GM12878 (cell line): Measurements from ENCODE around the gene ATF3. TPM values are rescaled to one million over a fixed set of nuclear protein-coding genes. Genes with fewer than 3 reads are reported as not detected.

Experiments
- ATAC-seq: fragments of 200-7000 bp; cut with Tn5 transposase; 3 replicates; pipeline ENCODE4 v1.9.1; 2020; ENCODE audit warnings: mild to moderate bottlenecking, moderate library complexity
- BruUV-seq: library from RNA; stranded (reverse); fragments of 400-500 nt; replicated peaks from 2 replicates; lab custom pipeline; 2021; lab: Mats Ljungman, UMichigan
- CTCF ChIA-PET: fragments of 300-600 bp; sonication (Branson Sonifier 250); formaldehyde crosslinking; extraction: SDS; loops from one replicate; lab custom pipeline; 2021; ENCODE audit warnings: inconsistent platforms; lab: Yijun Ruan, JAX
- POLR2A ChIA-PET: fragments of 350-600 bp; formaldehyde crosslinking; extraction: SDS; loops from one replicate; lab custom pipeline; 2021; ENCODE audit warnings: inconsistent platforms; lab: Charles Lee
- RAD21 ChIA-PET: fragments of 300-600 bp; sonication (Branson Sonifier 250); formaldehyde crosslinking; loops from one replicate; lab custom pipeline; 2023; ENCODE audit warnings: antibody characterized with exemption; ENCODE audit not compliant: unreplicated experiment; lab: Charles Lee
- SMC1A ChIA-PET: fragments of 300-600 bp; sonication (Branson Sonifier 250); formaldehyde crosslinking; loops from one replicate; lab custom pipeline; 2023; ENCODE audit not compliant: unreplicated experiment, uncharacterized antibody; lab: Charles Lee
- DNase-seq: peaks from one replicate; pipeline ENCODE4 v3.0.0-alpha.2; 2011; ENCODE audit warnings: low read depth, low spot score
- FAIRE-seq: peaks from 3 replicates; lab custom pipeline; 2011; peaks lifted over from hg19 to GRCh38; lab: Jason Lieb, UNC
- H2AFZ ChIP-seq: 2 replicates; pipeline ENCODE4 v1.6.0; 2011; ENCODE audit warnings: low read depth, low read length, control low read depth; ENCODE audit not compliant: control insufficient read depth
- H3K27ac ChIP-seq: 2 replicates; pipeline ENCODE4 v1.5.1; 2011; ENCODE audit warnings: control low read depth; ENCODE audit not compliant: control insufficient read depth, insufficient read depth
- H3K27me3 ChIP-seq, 2 experiments: replicated peaks in 1 of 2; 2 replicates each; pipeline versions ENCODE4 v1.6.0 to v1.6.1; 2011; ENCODE audit warnings: low read length in 1 of 2; ENCODE audit not compliant: control insufficient read depth in 2 of 2, insufficient read depth in 2 of 2
- H3K36me3 ChIP-seq, 2 experiments: 2 replicates each; pipeline ENCODE4 v1.5.1; 2011; ENCODE audit warnings: low read length in 1 of 2; ENCODE audit not compliant: control insufficient read depth in 2 of 2, insufficient read depth in 2 of 2
- H3K4me1 ChIP-seq: 2 replicates; pipeline ENCODE4 v1.6.1; 2011; ENCODE audit warnings: mild to moderate bottlenecking, low read length, moderate library complexity, mixed read lengths; ENCODE audit not compliant: control insufficient read depth, insufficient read depth
- H3K4me2 ChIP-seq: 2 replicates; pipeline ENCODE4 v1.6.0; 2011; ENCODE audit warnings: control low read depth; ENCODE audit not compliant: control insufficient read depth, insufficient read depth
- H3K4me3 ChIP-seq: fragments of 200-600 bp; sonication (generic); 2 replicates; pipeline ENCODE4 v1.5.1; 2016
- H3K79me2 ChIP-seq: 2 replicates; pipeline ENCODE4 v1.6.0; 2011; ENCODE audit warnings: low read length; ENCODE audit not compliant: control insufficient read depth, insufficient read depth
- H3K9ac ChIP-seq: 2 replicates; pipeline ENCODE4 v1.8.0; 2011; ENCODE audit warnings: low read length, control low read depth, mixed read lengths; ENCODE audit not compliant: control insufficient read depth, insufficient read depth
- H3K9me3 ChIP-seq: replicated peaks from 3 replicates; pipeline ENCODE4 v1.5.1; 2011; ENCODE audit warnings: mild to moderate bottlenecking, low read length; ENCODE audit not compliant: control insufficient read depth, insufficient read depth
- H4K20me1 ChIP-seq: 2 replicates; pipeline ENCODE4 v1.6.0; 2011; ENCODE audit not compliant: control insufficient read depth, insufficient read depth
- BCL3 ChIP-seq: IDR thresholded peaks from 2 replicates; pipeline ENCODE4 v1.6.1; 2011; ENCODE audit warnings: borderline replicate concordance, low read depth, mild to moderate bottlenecking, moderate library complexity, low read length; ENCODE audit not compliant: insufficient read depth, poor library complexity, severe bottlenecking
- IRF5 ChIP-seq: fragments of 450-650 bp; IDR thresholded peaks from 2 replicates; pipeline ENCODE4 v1.6.1; 2017; ENCODE audit warnings: borderline replicate concordance
- MLLT1 ChIP-seq: fragments of 450-650 bp; IDR thresholded peaks from 2 replicates; pipeline ENCODE4 v1.6.1; 2016; ENCODE audit warnings: mild to moderate bottlenecking
- PML ChIP-seq: IDR thresholded peaks from 2 replicates; pipeline ENCODE4 v1.6.1; 2012; ENCODE audit warnings: low read length, inconsistent platforms
- POLR2A ChIP-seq: IDR thresholded peaks from 2 replicates; pipeline ENCODE4 v1.6.1; 2011; ENCODE audit warnings: low read depth, mild to moderate bottlenecking, low read length
- ZNF24 ChIP-seq: fragments of 450-650 bp; IDR thresholded peaks from 2 replicates; pipeline ENCODE4 v1.6.1; 2017; ENCODE audit warnings: antibody characterized with exemption, mild to moderate bottlenecking
- WGBS: methylation state at CpG from one replicate; pipeline ENCODE4 v1.1.6; 2016; ENCODE audit warnings: low lambda C conversion rate; ENCODE audit not compliant: insufficient replicate concordance, insufficient coverage; ENCODE audit errors: missing lambda C conversion rate; 5-methylcytosine and 5-hydroxymethylcytosine counted together
- in situ Hi-C: fragments of 300-500 bp; cut with MboI; formaldehyde crosslinking; loops from 9 replicates; pipeline ENCODE4 v1.14.3; 2018; ENCODE audit warnings: mixed read lengths
- intact Hi-C: fragments of 100-400 bp; cut with micrococcal nuclease; formaldehyde crosslinking; loops from one replicate; pipeline ENCODE4 v1.14.2; 2022; ENCODE audit not compliant: unreplicated experiment
- polyA plus RNA-seq, 11 experiments: library from polyadenylated mRNA; depleted of rRNA in 4 of 11; unstranded in 6 of 11; stranded (reverse) in 5 of 11; fragments of >200 nt; fragmentation: Nextera tagmentation in 4 of 11; fragmentation: Illumina TruSeq in 1 of 11; extraction: Ambion mirVana in 4 of 11; extraction: Trizol in 1 of 11; gene quantifications; 1 replicate in 1 of 11; 2 replicates in 10 of 11; pipeline versions ENCODE4 v1.2.1 to v1.2.3, GENCODE V29; 2011 to 2016; ENCODE audit warnings: inconsistent platforms in 2 of 11, missing spikeins in 2 of 11, low read depth in 1 of 11
- total RNA-seq, 4 experiments: library from RNA; depleted of rRNA in 3 of 4; stranded (reverse); fragments of >200 nt in 3 of 4; fragmentation: Illumina TruSeq in 1 of 4; extraction: Trizol in 1 of 4; gene quantifications; 2 replicates each; pipeline versions ENCODE4 v1.2.1 to v1.2.3, GENCODE V29; 2013 to 2021

The ATF3 gene
- total and polyA plus RNA-seq, 10 of the 15 experiments (the other 5 are each of a cell fraction or from before 2014, with no cell fraction given), result 3.0 to 13.9 (median 8.3) TPM

- no peak for TF ChIP-seq PML
- TF ChIP-seq MLLT1, result no peak
- TF ChIP-seq, all 136 proteins: peak for 0
These were observed 39.9 kb downstream of the ATF3 start (continued) for GRCh38 chr1:212648431-212648830.

GRCh38 chr1:212649020-212649419 lies 40.5 kb downstream of the ATF3 start:
- no peak for DNase-seq
- FAIRE-seq, result no peak
- H3K4me3 ChIP-seq, result no peak overlapping the region
- in situ Hi-C loops, result no loop called here
- H3K36me3 ChIP-seq, result no peaks in the 10 kb centered on the region
- CTCF ChIA-PET, result interaction anchor here (1.0 to 1.8 kb wide), 2 partner anchors 170 to 172 kb away, joined by 3 to 6 read pairs; no protein-coding TSS in a partner anchor
- WGBS, result 96% methylated on average over 2 of the region's 2 CpGs
- H4K20me1 ChIP-seq, result no peaks in the 10 kb centered on the region
- SMC1A ChIA-PET, result interaction anchor here (0.7 to 2.0 kb wide), 4 partner anchors 16 to 172 kb away, joined by 3 to 6 read pairs (median 3); no protein-coding TSS in a partner anchor
- no peaks in the 10 kb centered on the region for H3K4me1 ChIP-seq
- no TSS peak for BruUV-seq
- no peak for ATAC-seq
- H2AFZ ChIP-seq, result no peak overlapping the region
- POLR2A ChIA-PET, result no interaction called here
- intact Hi-C loops, result no loop called here
- TF ChIP-seq POLR2A, result no peak
- TF ChIP-seq IRF5, result no peak
- no peak for TF ChIP-seq BCL3
- TF ChIP-seq ZNF24, result no peak
- H3K79me2 ChIP-seq, result no peaks in the 10 kb centered on the region
- no peak overlapping the region for H3K4me2 ChIP-seq
- no peak overlapping the region for H3K27ac ChIP-seq
- no peaks in the 10 kb centered on the region for H3K27me3 ChIP-seq
- no peak overlapping the region for H3K9ac ChIP-seq
- RAD21 ChIA-PET, result no interaction called here
- no peaks in the 10 kb centered on the region for H3K9me3 ChIP-seq
